ENCODE data around the gene PPM1B.

Gene PPM1B

GRCh38 chr2:44211183-44211582 lies 42.5 kb downstream of the PPM1B start:
- Histone ChIP-seq H3K4me2 (ENCODE audit: low read length) (no peak overlapping the region), H3K36me3 (ENCODE audit: control insufficient read depth, insufficient read depth, low read length) (no peaks in the 10 kb centered on the region), H3K27ac (no peak overlapping the region), H3K4me3 (ENCODE audit: low read depth, low read length) (no peak overlapping the region), H3K27me3 (ENCODE audit: control insufficient read depth, insufficient read depth, low read length) (no peaks in the 10 kb centered on the region), H2AFZ (no peak overlapping the region), H3K9ac (no peak overlapping the region), H3K4me1 (peaks cover 6% of the 10 kb centered on the region), H3K79me2 (peaks cover 17% of the 10 kb centered on the region), H3K9me3 (ENCODE audit: control insufficient read depth, low read length) (no peaks in the 10 kb centered on the region)
- TF ChIP-seq, protein P1, sequence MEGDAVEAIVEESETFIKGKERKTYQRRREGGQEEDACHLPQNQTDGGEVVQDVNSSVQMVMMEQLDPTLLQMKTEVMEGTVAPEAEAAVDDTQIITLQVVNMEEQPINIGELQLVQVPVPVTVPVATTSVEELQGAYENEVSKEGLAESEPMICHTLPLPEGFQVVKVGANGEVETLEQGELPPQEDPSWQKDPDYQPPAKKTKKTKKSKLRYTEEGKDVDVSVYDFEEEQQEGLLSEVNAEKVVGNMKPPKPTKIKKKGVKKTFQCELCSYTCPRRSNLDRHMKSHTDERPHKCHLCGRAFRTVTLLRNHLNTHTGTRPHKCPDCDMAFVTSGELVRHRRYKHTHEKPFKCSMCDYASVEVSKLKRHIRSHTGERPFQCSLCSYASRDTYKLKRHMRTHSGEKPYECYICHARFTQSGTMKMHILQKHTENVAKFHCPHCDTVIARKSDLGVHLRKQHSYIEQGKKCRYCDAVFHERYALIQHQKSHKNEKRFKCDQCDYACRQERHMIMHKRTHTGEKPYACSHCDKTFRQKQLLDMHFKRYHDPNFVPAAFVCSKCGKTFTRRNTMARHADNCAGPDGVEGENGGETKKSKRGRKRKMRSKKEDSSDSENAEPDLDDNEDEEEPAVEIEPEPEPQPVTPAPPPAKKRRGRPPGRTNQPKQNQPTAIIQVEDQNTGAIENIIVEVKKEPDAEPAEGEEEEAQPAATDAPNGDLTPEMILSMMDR (IDR thresholded peaks at IDR 0.05): no peak

GRCh38 chr2:44212302-44212701 lies 43.6 kb downstream of the PPM1B start:
- H3K4me2 ChIP-seq (ENCODE audit: low read length): no peak overlapping the region
- no peak overlapping the region for H3K4me3 ChIP-seq (ENCODE audit: low read depth, low read length)
- no peak overlapping the region for H2AFZ ChIP-seq
- H3K36me3 ChIP-seq (ENCODE audit: control insufficient read depth, insufficient read depth, low read length): no peaks in the 10 kb centered on the region
- no peaks in the 10 kb centered on the region for H3K9me3 ChIP-seq (ENCODE audit: control insufficient read depth, low read length)
- no peak overlapping the region for H3K9ac ChIP-seq
- TF ChIP-seq, protein P1 (IDR thresholded peaks at IDR 0.05): no peak
- H3K27ac ChIP-seq: no peak overlapping the region
- peaks cover 21% of the 10 kb centered on the region for H3K79me2 ChIP-seq
- H3K4me1 ChIP-seq: peaks cover 6% of the 10 kb centered on the region
- H3K27me3 ChIP-seq (ENCODE audit: control insufficient read depth, insufficient read depth, low read length): no peaks in the 10 kb centered on the region

- H3K27me3 ChIP-seq (ENCODE audit: control insufficient read depth, insufficient read depth, low read length): no peaks in the 10 kb centered on the region
- no peaks in the 10 kb centered on the region for H3K9me3 ChIP-seq (ENCODE audit: control insufficient read depth, low read length)
- peaks cover 3% of the 10 kb centered on the region for H3K4me1 ChIP-seq
- no peak overlapping the region for H3K4me2 ChIP-seq (ENCODE audit: low read length)
- no peak overlapping the region for H3K9ac ChIP-seq
- H3K79me2 ChIP-seq: peaks cover 14% of the 10 kb centered on the region
- H2AFZ ChIP-seq: no peak overlapping the region
- TF ChIP-seq, protein P1 (IDR thresholded peaks at IDR 0.05): no peak
- no peaks in the 10 kb centered on the region for H3K36me3 ChIP-seq (ENCODE audit: control insufficient read depth, insufficient read depth, low read length)
- H3K27ac ChIP-seq: no peak overlapping the region
- no peak overlapping the region for H3K4me3 ChIP-seq (ENCODE audit: low read depth, low read length)
Observed at GRCh38 chr2:44215827-44216226, 47.2 kb downstream of the PPM1B start.

DNA sequence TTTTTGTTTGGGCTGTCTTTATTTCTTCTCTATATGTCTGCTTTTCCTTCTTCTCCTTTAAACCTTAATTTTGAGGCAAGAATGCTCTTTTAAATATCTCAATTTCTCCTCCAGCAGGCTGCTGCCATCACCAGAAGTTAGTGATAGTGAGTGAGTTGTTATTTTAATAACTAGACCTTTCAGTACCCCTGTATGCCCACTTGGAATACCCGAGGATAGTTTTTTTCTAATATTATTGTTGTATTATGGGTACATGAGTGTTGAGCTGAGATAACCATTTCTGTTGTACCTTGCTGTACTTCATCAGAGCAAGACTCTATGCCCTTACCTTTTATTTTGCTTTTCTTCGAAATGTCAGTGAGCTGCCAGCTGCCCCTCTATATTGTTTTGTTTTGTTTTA lies 50.1 kb downstream of the PPM1B start:
- Histone ChIP-seq H3K79me2 (peaks cover 15% of the 10 kb centered on the region), H3K27me3 (ENCODE audit: control insufficient read depth, insufficient read depth, low read length) (no peaks in the 10 kb centered on the region), H3K36me3 (ENCODE audit: control insufficient read depth, insufficient read depth, low read length) (no peaks in the 10 kb centered on the region), H3K27ac (no peak overlapping the region), H2AFZ (no peak overlapping the region), H3K9me3 (ENCODE audit: control insufficient read depth, low read length) (no peaks in the 10 kb centered on the region), H3K9ac (no peak overlapping the region), H3K4me3 (ENCODE audit: low read depth, low read length) (no peak overlapping the region), H3K4me2 (ENCODE audit: low read length) (no peak overlapping the region), H3K4me1 (no peaks in the 10 kb centered on the region)
- TF ChIP-seq, protein P1 (IDR thresholded peaks at IDR 0.05): no peak

GRCh38 chr2:44226753-44227152 lies 58.1 kb downstream of the PPM1B start:
- no peaks in the 10 kb centered on the region for H3K36me3 ChIP-seq (ENCODE audit: control insufficient read depth, insufficient read depth, low read length)

More at GRCh38 chr2:44226753-44227152, 58.1 kb downstream of the PPM1B start:
- Histone ChIP-seq H3K79me2 (peaks cover 3% of the 10 kb centered on the region), H3K27me3 (ENCODE audit: control insufficient read depth, insufficient read depth, low read length) (no peaks in the 10 kb centered on the region), H3K4me1 (no peaks in the 10 kb centered on the region), H3K4me2 (ENCODE audit: low read length) (no peak overlapping the region), H3K27ac (no peak overlapping the region), H2AFZ (no peak overlapping the region), H3K9me3 (ENCODE audit: control insufficient read depth, low read length) (no peaks in the 10 kb centered on the region), H3K4me3 (ENCODE audit: low read depth, low read length) (no peak overlapping the region), H3K9ac (no peak overlapping the region)
- TF ChIP-seq, protein P1 (IDR thresholded peaks at IDR 0.05): no peak

All from parathyroid adenoma (tissue), 2 donors.